22Rv1 (cell line): ENCODE measurements around the gene ARMC9.
"Not testable (repeated sequence)": the region's sequence is repeated elsewhere in the genome, so short reads cannot be mapped to it uniquely, and the experiment has no call there.

ENCODE experiments used
- H3K27ac ChIP-seq: fragments of 450-650 bp; 2 replicates; pipeline ENCODE4 v1.5.1; 2017
- CTCF ChIP-seq: fragments of 450-650 bp; IDR thresholded peaks from 2 replicates; pipeline ENCODE4 v1.5.1; 2017; ENCODE audit warnings: mild to moderate bottlenecking
- ZFX ChIP-seq: fragments of 450-650 bp; IDR thresholded peaks from 2 replicates; pipeline ENCODE4 v1.6.1; 2017; ENCODE audit warnings: antibody characterized with exemption, borderline replicate concordance

ARMC9 gene

GRCh38 chr2:231245249-231246094 is 47.0 kb downstream of the ARMC9 start:
- TF ChIP-seq CTCF (peak; percentile 44), ZFX (no peak)
- no peak overlapping the region for H3K27ac ChIP-seq

GRCh38 chr2:231246171-231246842 is 47.9 kb downstream of the ARMC9 start:
- TF ChIP-seq CTCF (no peak), ZFX (no peak)
- H3K27ac ChIP-seq = no peak overlapping the region

- TF ChIP-seq CTCF (no peak), ZFX (no peak)
- H3K27ac ChIP-seq = no peak overlapping the region
These were observed 51.7 kb downstream of the ARMC9 start for GRCh38 chr2:231250146-231250545.

GRCh38 chr2:231250698-231251097 is 52.3 kb downstream of the ARMC9 start:
- no peak overlapping the region for H3K27ac ChIP-seq
- no peak for TF ChIP-seq ZFX
- no peak for TF ChIP-seq CTCF

- not testable (repeated sequence) for H3K27ac ChIP-seq
These were observed 54.9 kb downstream of the ARMC9 start for GRCh38 chr2:231253292-231253691.

- H3K27ac ChIP-seq = no peak overlapping the region
- TF ChIP-seq ZFX = no peak
- TF ChIP-seq CTCF = no peak
These were observed 58.1 kb downstream of the ARMC9 start for GRCh38 chr2:231256494-231256893.

GRCh38 chr2:231257763-231258162 is 59.3 kb downstream of the ARMC9 start:
- no peak overlapping the region for H3K27ac ChIP-seq
- TF ChIP-seq CTCF (no peak), ZFX (no peak)
